ENCODE results near the gene MYO5B. TPM values are rescaled to one million over a fixed set of nuclear protein-coding genes. Genes with fewer than 3 reads are reported as not detected.
"Not testable (repeated sequence)": the region's sequence is repeated elsewhere in the genome, so short reads cannot be mapped to it uniquely, and the experiment has no call there.

Gene MYO5B
- total RNA-seq, 1 experiment from 2014 or later: 29.5 TPM

- no peak for DNase-seq (ENCODE audit: low spot score)
Measured at GRCh38 chr18:49837889-49838288, 357.1 kb downstream of the MYO5B start.

GRCh38 chr18:49837316-49837835, 357.6 kb downstream of the MYO5B start:
- DNase-seq (ENCODE audit: low spot score): not testable (repeated sequence)

GRCh38 chr18:49835405-49835804, 359.5 kb downstream of the MYO5B start:
- no peak for DNase-seq (ENCODE audit: low spot score)

- no peak for DNase-seq (ENCODE audit: low spot score)
Measured at GRCh38 chr18:49834258-49834657, 360.7 kb downstream of the MYO5B start.

- DNase-seq (ENCODE audit: low spot score): no peak
Measured at GRCh38 chr18:49833814-49834213, 361.1 kb downstream of the MYO5B start.

GRCh38 chr18:49832221-49832647, 362.7 kb downstream of the MYO5B start:
- DNase-seq (ENCODE audit: low spot score): no peak

GRCh38 chr18:49827996-49828395, 367.0 kb downstream of the MYO5B start:
- DNase-seq (ENCODE audit: low spot score): no peak

GRCh38 chr18:49819823-49820671, 374.9 kb downstream of the MYO5B start:
- DNase-seq (ENCODE audit: low spot score): peak; percentile 7

GRCh38 chr18:49819071-49819662, 375.8 kb downstream of the MYO5B start:
- no peak for DNase-seq (ENCODE audit: low spot score)

- no peak for DNase-seq (ENCODE audit: low spot score)
Measured at GRCh38 chr18:49817947-49818346, 377.0 kb downstream of the MYO5B start.

GRCh38 chr18:49815927-49816326, 379.0 kb downstream of the MYO5B start:
- no peak for DNase-seq (ENCODE audit: low spot score)

GRCh38 chr18:49814147-49814499, 380.8 kb downstream of the MYO5B start:
- DNase-seq (ENCODE audit: low spot score): peak; percentile 29

GRCh38 chr18:49813319-49814146, 381.4 kb downstream of the MYO5B start, which contains the start of gene ACAA2:
Gene ACAA2, minus strand, starts transcription at chr18:49813533. Its CDS starts 49 bp downstream, at chr18:49813484.
- DNase-seq (ENCODE audit: low spot score): peak; percentile 51

- no peak for DNase-seq (ENCODE audit: low spot score)
Measured at GRCh38 chr18:49813069-49813318, 382.0 kb downstream of the MYO5B start.

GRCh38 chr18:49812286-49813068, 382.5 kb downstream of the MYO5B start:
- no peak for DNase-seq (ENCODE audit: low spot score)

GRCh38 chr18:49811151-49811938, 383.6 kb downstream of the MYO5B start:
- no peak for DNase-seq (ENCODE audit: low spot score)

GRCh38 chr18:49808553-49809191, 386.3 kb downstream of the MYO5B start:
- DNase-seq (ENCODE audit: low spot score): not testable (repeated sequence)

GRCh38 chr18:49804096-49804495, 390.9 kb downstream of the MYO5B start:
- DNase-seq (ENCODE audit: low spot score): no peak

- no peak for DNase-seq (ENCODE audit: low spot score)
Measured at GRCh38 chr18:49802623-49803022, 392.3 kb downstream of the MYO5B start.

- not testable (repeated sequence) for DNase-seq (ENCODE audit: low spot score)
Measured at GRCh38 chr18:49800491-49800890, 394.5 kb downstream of the MYO5B start.
